ENCODE data around the gene SMIM10.
A peak's percentile ranks its signal among the peaks of the same experiment; 100 is the strongest.

DNA sequence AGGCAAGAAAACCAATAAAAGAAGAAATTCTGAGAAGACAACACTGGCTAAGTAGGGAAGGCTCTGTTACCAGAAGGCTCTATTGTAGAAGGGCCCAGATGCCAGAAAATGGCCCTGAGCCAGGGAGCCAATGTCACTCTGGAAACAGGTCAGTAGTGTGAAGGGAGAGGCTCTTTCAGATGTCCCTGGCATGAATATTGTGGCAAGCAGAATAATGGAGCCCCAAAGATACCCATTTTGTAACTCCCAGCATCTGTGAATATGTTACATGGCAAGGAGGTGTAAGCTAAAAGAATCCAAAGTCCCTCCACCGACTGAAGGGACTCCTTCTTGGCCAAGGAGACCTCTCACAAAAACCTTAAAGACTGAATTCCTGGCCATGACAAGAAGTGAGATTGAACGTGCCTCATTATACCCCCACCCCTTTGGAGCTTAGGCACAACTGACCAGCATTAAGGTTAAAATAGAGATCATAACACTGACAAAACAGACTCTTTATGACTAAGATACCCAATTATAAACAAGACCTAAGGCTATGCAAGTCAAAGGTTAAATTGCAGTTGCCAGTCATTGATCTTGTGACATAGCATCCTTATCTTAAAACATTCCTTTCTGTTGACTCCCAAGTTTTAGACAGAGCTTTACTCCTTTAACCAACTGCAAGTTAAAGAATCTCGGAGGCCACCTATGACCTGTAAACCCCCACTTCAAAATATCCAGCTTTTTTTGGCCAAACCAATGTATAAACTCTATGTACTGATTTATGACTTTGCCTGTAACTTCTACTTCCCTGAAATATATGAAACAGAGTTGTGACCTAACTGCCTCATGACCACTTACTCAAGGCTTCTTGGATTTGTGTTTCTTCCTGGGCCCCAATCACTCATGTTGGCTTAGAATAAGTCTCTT, 42.2 kb upstream of the SMIM10 start:
- TF ChIP-seq POLR2A (IDR thresholded peaks at IDR 0.05; ENCODE audit: low read depth, low read length) (no peak), RCOR1 (IDR thresholded peaks at IDR 0.05; ENCODE audit: insufficient replicate concordance, low read length) (no peak), MAFK (IDR thresholded peaks at IDR 0.05; ENCODE audit: low read depth, low read length) (no peak), CEBPB (IDR thresholded peaks at IDR 0.05; ENCODE audit: low read depth, low read length) (peak; percentile 54; the same call in 1 of the 2 replicates), MAZ (IDR thresholded peaks at IDR 0.05; ENCODE audit: borderline replicate concordance, low read depth, low read length) (no peak), SMC3 (IDR thresholded peaks at IDR 0.05; ENCODE audit: low read depth, low read length) (no peak), BHLHE40 (IDR thresholded peaks at IDR 0.05; ENCODE audit: low read depth, low read length) (peak; percentile 19; the same call in 1 of the 2 replicates), RFX5 (IDR thresholded peaks at IDR 0.05; ENCODE audit: low read depth, low read length) (no peak), CHD1 (IDR thresholded peaks at IDR 0.05; ENCODE audit: low read depth, low read length) (no peak)
- TF ChIP-seq, protein P1, sequence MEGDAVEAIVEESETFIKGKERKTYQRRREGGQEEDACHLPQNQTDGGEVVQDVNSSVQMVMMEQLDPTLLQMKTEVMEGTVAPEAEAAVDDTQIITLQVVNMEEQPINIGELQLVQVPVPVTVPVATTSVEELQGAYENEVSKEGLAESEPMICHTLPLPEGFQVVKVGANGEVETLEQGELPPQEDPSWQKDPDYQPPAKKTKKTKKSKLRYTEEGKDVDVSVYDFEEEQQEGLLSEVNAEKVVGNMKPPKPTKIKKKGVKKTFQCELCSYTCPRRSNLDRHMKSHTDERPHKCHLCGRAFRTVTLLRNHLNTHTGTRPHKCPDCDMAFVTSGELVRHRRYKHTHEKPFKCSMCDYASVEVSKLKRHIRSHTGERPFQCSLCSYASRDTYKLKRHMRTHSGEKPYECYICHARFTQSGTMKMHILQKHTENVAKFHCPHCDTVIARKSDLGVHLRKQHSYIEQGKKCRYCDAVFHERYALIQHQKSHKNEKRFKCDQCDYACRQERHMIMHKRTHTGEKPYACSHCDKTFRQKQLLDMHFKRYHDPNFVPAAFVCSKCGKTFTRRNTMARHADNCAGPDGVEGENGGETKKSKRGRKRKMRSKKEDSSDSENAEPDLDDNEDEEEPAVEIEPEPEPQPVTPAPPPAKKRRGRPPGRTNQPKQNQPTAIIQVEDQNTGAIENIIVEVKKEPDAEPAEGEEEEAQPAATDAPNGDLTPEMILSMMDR (conservative IDR thresholded peaks at IDR 0.05; ENCODE audit: low read depth, low read length), result no peak
- TF ChIP-seq, protein P2, sequence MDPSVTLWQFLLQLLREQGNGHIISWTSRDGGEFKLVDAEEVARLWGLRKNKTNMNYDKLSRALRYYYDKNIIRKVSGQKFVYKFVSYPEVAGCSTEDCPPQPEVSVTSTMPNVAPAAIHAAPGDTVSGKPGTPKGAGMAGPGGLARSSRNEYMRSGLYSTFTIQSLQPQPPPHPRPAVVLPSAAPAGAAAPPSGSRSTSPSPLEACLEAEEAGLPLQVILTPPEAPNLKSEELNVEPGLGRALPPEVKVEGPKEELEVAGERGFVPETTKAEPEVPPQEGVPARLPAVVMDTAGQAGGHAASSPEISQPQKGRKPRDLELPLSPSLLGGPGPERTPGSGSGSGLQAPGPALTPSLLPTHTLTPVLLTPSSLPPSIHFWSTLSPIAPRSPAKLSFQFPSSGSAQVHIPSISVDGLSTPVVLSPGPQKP (IDR thresholded peaks at IDR 0.05; ENCODE audit: borderline replicate concordance, low read depth, low read length), result no peak

Measured in IMR-90 (cell line).